IMR-90 (cell line): ENCODE results near the gene FRMPD4. TPM values are rescaled to one million over a fixed set of nuclear protein-coding genes. Genes with fewer than 3 reads are reported as not detected.

Experiments
- ATAC-seq: fragments of 200-7000 bp; cut with Tn5 transposase; 2 replicates; pipeline ENCODE4 v1.9.1; 2020; ENCODE audit warnings: low read depth, mild to moderate bottlenecking, moderate library complexity
- BruUV-seq: library from RNA; stranded (reverse); fragments of 400-500 nt; replicated peaks from 2 replicates; lab custom pipeline; 2021; lab: Mats Ljungman, UMichigan
- CTCF ChIA-PET: fragments of 300-600 bp; formaldehyde crosslinking; extraction: SDS; loops from one replicate; lab custom pipeline; 2021; ENCODE audit warnings: antibody characterized with exemption; lab: Yijun Ruan, JAX
- POLR2A ChIA-PET: fragments of 300-600 bp; sonication (Branson Sonifier 250); formaldehyde crosslinking; loops from one replicate; lab custom pipeline; 2022; ENCODE audit warnings: antibody characterized with exemption; ENCODE audit not compliant: unreplicated experiment; lab: Charles Lee
- DNase-seq: peaks from one replicate; pipeline ENCODE4 v3.0.0; 2013
- H2AFZ ChIP-seq: replicated peaks from 2 replicates; pipeline ENCODE3; 2013; ENCODE audit warnings: low read length, mild to moderate bottlenecking; ENCODE audit not compliant: poor library complexity
- H2AK5ac ChIP-seq: 2 replicates; pipeline ENCODE4 v1.6.1; 2013; ENCODE audit warnings: low read depth, low read length, inconsistent platforms
- H2AK9ac ChIP-seq: replicated peaks from 2 replicates; pipeline ENCODE3; 2013; ENCODE audit warnings: mild to moderate bottlenecking, low read depth, low read length, moderate library complexity; ENCODE audit not compliant: poor library complexity
- H2BK120ac ChIP-seq: 2 replicates; pipeline ENCODE4 v1.6.1; 2013; ENCODE audit warnings: low read depth, low read length, inconsistent platforms
- H2BK15ac ChIP-seq: 3 replicates; pipeline ENCODE4 v1.6.1; 2013; ENCODE audit warnings: low read depth, low read length, inconsistent platforms
- H2BK20ac ChIP-seq: 2 replicates; pipeline ENCODE4 v1.6.1; 2013; ENCODE audit warnings: low read depth, mild to moderate bottlenecking, inconsistent platforms, low read length, moderate library complexity
- H2BK5ac ChIP-seq: 2 replicates; pipeline ENCODE4 v1.6.1; 2013; ENCODE audit warnings: mild to moderate bottlenecking, low read depth, low read length, inconsistent platforms; ENCODE audit not compliant: poor library complexity, severe bottlenecking
- H3K14ac ChIP-seq: replicated peaks from 2 replicates; pipeline ENCODE4 v1.6.1; 2013; ENCODE audit warnings: low read depth, low read length, inconsistent platforms
- H3K18ac ChIP-seq: 2 replicates; pipeline ENCODE4 v1.6.1; 2013; ENCODE audit warnings: low read depth, low read length, control low read depth
- H3K23ac ChIP-seq: 2 replicates; pipeline ENCODE4 v1.6.1; 2013; ENCODE audit warnings: low read depth, low read length, inconsistent platforms
- H3K27ac ChIP-seq: 2 replicates; pipeline ENCODE4 v1.5.1; 2013; ENCODE audit warnings: mild to moderate bottlenecking, control low read depth, low read length; ENCODE audit not compliant: insufficient read depth
- H3K27me3 ChIP-seq: 2 replicates; pipeline ENCODE4 v1.6.1; 2013; ENCODE audit warnings: low read length; ENCODE audit not compliant: control insufficient read depth, insufficient read depth
- H3K36me3 ChIP-seq: 2 replicates; pipeline ENCODE4 v1.6.1; 2013; ENCODE audit warnings: low read length, mixed read lengths; ENCODE audit not compliant: control insufficient read depth, insufficient read depth
- H3K4ac ChIP-seq: 2 replicates; pipeline ENCODE4 v1.6.1; 2013; ENCODE audit warnings: low read depth, low read length, inconsistent platforms
- H3K4me1 ChIP-seq: 2 replicates; pipeline ENCODE4 v1.6.1; 2013; ENCODE audit warnings: low read length, mixed read lengths; ENCODE audit not compliant: control insufficient read depth, insufficient read depth
- H3K4me2 ChIP-seq: 2 replicates; pipeline ENCODE4 v1.6.1; 2013; ENCODE audit warnings: low read depth, mild to moderate bottlenecking, control low read depth, low read length, moderate library complexity
- H3K4me3 ChIP-seq: 2 replicates; pipeline ENCODE4 v1.5.1; 2013; ENCODE audit warnings: low read depth, mild to moderate bottlenecking, control low read depth, low read length, moderate library complexity; ENCODE audit not compliant: insufficient read depth
- H3K56ac ChIP-seq: 2 replicates; pipeline ENCODE4 v1.6.1; 2013; ENCODE audit warnings: low read length, inconsistent platforms; ENCODE audit not compliant: insufficient read depth; ENCODE audit errors: extremely low read depth
- H3K79me1 ChIP-seq, 2 experiments: 2 replicates each; pipeline ENCODE4 v1.6.1; 2013; ENCODE audit warnings: low read length in 2 of 2, inconsistent platforms in 1 of 2, low read depth in 1 of 2
- H3K9ac ChIP-seq: 2 replicates; pipeline ENCODE4 v1.6.1; 2013; ENCODE audit warnings: low read depth, low read length, control low read depth
- H3K9me1 ChIP-seq: 2 replicates; pipeline ENCODE4 v1.6.1; 2013; ENCODE audit warnings: low read length, inconsistent platforms; ENCODE audit not compliant: insufficient read depth
- H3K9me3 ChIP-seq: 2 replicates; pipeline ENCODE4 v1.6.1; 2013; ENCODE audit warnings: low read length; ENCODE audit not compliant: control insufficient read depth, insufficient read depth
- H4K20me1 ChIP-seq: 2 replicates; pipeline ENCODE4 v1.6.1; 2013; ENCODE audit warnings: low read length, inconsistent platforms; ENCODE audit not compliant: insufficient read depth
- H4K5ac ChIP-seq: 2 replicates; pipeline ENCODE4 v1.6.1; 2013; ENCODE audit warnings: mild to moderate bottlenecking, low read depth, low read length, control low read depth
- H4K8ac ChIP-seq, 2 experiments: 2 replicates each; pipeline ENCODE4 v1.6.1; 2013; ENCODE audit warnings: low read depth in 2 of 2, low read length in 2 of 2, control low read depth in 1 of 2, inconsistent platforms in 1 of 2
- H4K91ac ChIP-seq: 2 replicates; pipeline ENCODE4 v1.6.1; 2013; ENCODE audit warnings: low read depth, low read length, inconsistent platforms; ENCODE audit not compliant: insufficient read depth
- CEBPB ChIP-seq: IDR thresholded peaks from 2 replicates; pipeline ENCODE4 v1.6.1; 2012; ENCODE audit warnings: low read depth, low read length, improper control_type of control experiment
- whole genome bisulfite sequencing, 2 experiments: methylation state at CpG; one replicate each; pipeline versions ENCODE4 v1.1.5 to v1.1.7; 2013; ENCODE audit warnings: missing lambda C conversion rate in 2 of 2; ENCODE audit not compliant: insufficient read length in 1 of 2; ENCODE audit errors: extremely low coverage in 2 of 2; 5-methylcytosine and 5-hydroxymethylcytosine counted together
- dilution Hi-C: fragments of 300-500 bp; cut with HindIII; formaldehyde crosslinking; loops from one replicate; pipeline ENCODE4 v1.14.3; 2018; ENCODE audit warnings: low sequenced_read_pairs; ENCODE audit not compliant: unreplicated experiment
- in situ Hi-C: fragments of 300-500 bp; cut with MboI; formaldehyde crosslinking; loops from 3 replicates; pipeline ENCODE4 v1.14.3; 2019; ENCODE audit warnings: low sequenced_read_pairs, inconsistent platforms, mixed read lengths
- intact Hi-C: fragments of 100-400 bp; cut with micrococcal nuclease; formaldehyde crosslinking; loops from 2 replicates; pipeline ENCODE4 v1.10.0; 2022
- polyA plus RNA-seq, 3 experiments: library from polyadenylated mRNA; depleted of rRNA; stranded (reverse); fragments of >200 nt; gene quantifications; 2 replicates each; pipeline ENCODE4 v1.2.3, GENCODE V29; 2012; ENCODE audit warnings: low replicate concordance in 1 of 3
- total RNA-seq: library from RNA; depleted of rRNA; stranded (reverse); fragments of >200 nt; gene quantifications from 2 replicates; pipeline ENCODE4 v1.2.3, GENCODE V29; 2012

FRMPD4 gene
- total and polyA plus RNA-seq, 2 of the 4 experiments (the other 2 are of a cell fraction), result 0.53 to 1.1 TPM

DNA sequence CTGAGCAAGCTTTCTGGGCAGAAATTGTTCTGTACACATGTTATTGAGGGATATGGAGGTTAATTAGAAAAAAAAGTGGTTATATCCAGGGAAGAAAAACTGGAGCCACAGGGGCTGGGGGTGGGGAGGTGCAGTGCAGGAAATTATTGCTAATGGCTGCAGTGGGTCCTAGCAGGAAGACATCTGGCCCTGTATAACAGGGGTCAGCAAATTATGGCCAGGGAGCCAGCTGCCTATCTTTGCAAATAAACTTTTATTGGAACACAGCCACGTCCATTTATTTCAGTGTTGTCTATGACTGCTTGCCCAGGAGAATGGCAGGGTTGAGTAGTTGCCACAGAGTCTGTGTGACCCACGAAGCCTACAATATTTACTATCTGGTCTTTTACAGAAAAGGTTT is 629.6 kb downstream of the FRMPD4 start:
- no peaks in the 10 kb centered on the region for H3K4me1 ChIP-seq
- H3K14ac ChIP-seq, result no peak overlapping the region
- no peak for DNase-seq
- H2BK20ac ChIP-seq, result no peak overlapping the region
- H3K4me2 ChIP-seq, result no peak overlapping the region
- H3K56ac ChIP-seq, result no peak overlapping the region
- no peak overlapping the region for H2AFZ ChIP-seq
- H3K79me1 ChIP-seq, result no peaks in the 10 kb centered on the region
- peaks cover 1% of the 10 kb centered on the region; the same call in 1 of the 2 replicates for H3K27me3 ChIP-seq
- intact Hi-C loops (no loop called here), dilution Hi-C loops (no loop called here), in situ Hi-C loops (no loop called here)
- H3K9ac ChIP-seq, result no peak overlapping the region
- no peaks in the 10 kb centered on the region for H3K9me3 ChIP-seq
- no peak overlapping the region for H3K27ac ChIP-seq
- H3K23ac ChIP-seq, result no peak overlapping the region
- no peak overlapping the region for H4K8ac ChIP-seq
- H3K18ac ChIP-seq, result no peak overlapping the region
- no peak overlapping the region for H3K4ac ChIP-seq
- H2BK15ac ChIP-seq, result no peak overlapping the region
- ATAC-seq, result no peak
- no peaks in the 10 kb centered on the region for H4K20me1 ChIP-seq
- H3K9me1 ChIP-seq, result no peaks in the 10 kb centered on the region
- H4K91ac ChIP-seq, result no peak overlapping the region
- no peaks in the 10 kb centered on the region for H3K36me3 ChIP-seq
- H2BK120ac ChIP-seq, result no peak overlapping the region
- H3K4me3 ChIP-seq, result no peak overlapping the region
- H2AK5ac ChIP-seq, result no peak overlapping the region
- ChIA-PET POLR2A (no interaction called here), CTCF (no interaction called here)
- no TSS peak for BruUV-seq
- H4K5ac ChIP-seq, result no peak overlapping the region
- WGBS, 2 experiments, result no CpG with 5 or more reads among the region's 2 CpGs
- H2BK5ac ChIP-seq, result no peak overlapping the region
- TF ChIP-seq CEBPB, result no peak
- no peak overlapping the region for H2AK9ac ChIP-seq
